Brain pericyte (primary cell): Measurements from ENCODE around the gene RBKS.

Experiments
- DNase-seq: peaks from one replicate; pipeline ENCODE4 v3.0.0-alpha.2; 2012; ENCODE audit warnings: low read depth, low spot score

RBKS gene

DNA sequence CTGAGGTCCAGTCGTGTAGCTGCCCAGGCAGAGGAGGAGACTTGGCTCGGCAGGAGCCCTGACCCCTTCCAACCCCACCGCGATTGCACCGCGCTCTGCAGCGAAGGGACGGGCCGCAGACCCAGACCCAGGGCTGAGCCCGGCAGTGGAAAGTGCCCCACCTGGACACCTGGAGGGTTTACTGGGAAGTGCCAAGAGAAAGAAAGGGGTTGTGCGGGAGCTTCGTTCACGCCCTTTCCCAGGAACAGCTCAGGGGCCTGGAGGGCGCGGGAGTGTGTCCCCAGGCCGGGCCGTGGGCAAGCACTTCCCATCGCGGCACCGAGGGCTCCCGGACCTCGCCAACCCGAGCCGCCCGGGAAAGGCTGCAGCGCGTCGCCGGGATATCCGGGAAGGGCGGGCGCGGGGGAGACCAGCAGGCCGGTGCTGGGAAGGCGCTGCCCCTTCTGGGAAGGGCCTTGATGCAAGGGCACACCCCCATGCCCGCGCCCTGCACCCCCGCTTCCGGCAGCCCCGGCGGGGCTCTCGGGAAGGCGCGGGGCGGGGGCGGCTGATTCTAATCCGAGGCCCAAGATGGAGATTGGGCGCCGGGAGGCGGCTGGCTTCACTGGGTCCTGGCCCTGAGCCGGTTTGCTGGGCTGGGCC, 154.8 kb downstream of the RBKS start:
- DNase-seq = no peak

DNA sequence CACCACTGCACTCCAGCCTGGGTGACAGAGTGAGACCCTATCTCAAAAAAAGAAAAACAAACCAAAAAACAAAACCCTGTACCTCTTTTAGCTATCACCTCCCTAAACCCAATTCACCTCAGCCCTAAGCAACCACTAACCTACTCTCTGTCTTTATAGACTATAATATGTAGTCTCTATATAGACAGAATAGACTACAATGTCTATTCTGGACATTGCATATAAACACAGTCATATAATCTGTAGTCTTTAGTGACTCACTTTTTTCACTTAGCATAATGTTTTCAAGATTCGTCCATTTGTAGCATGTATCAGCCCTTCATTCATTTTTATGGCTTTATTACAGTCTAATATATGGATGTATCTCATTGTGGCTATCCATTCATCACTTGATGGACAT, 155.9 kb downstream of the RBKS start:
- DNase-seq = no peak
